ENCODE measurements around the gene MCF2L.

Gene MCF2L

GRCh38 chr13:112982281-112983041 is 13.4 kb downstream of the MCF2L start:
- DNase-seq (ENCODE audit: low spot score): no peak

- DNase-seq (ENCODE audit: low spot score): no peak
Observed at GRCh38 chr13:112983042-112983305, 14.0 kb downstream of the MCF2L start.

- DNase-seq (ENCODE audit: low spot score): no peak
Observed at GRCh38 chr13:112983428-112984196, 14.6 kb downstream of the MCF2L start.

- DNase-seq (ENCODE audit: low spot score): no peak
Observed at GRCh38 chr13:112984501-112984900, 15.5 kb downstream of the MCF2L start.

GRCh38 chr13:112984954-112985802 is 16.2 kb downstream of the MCF2L start:
- DNase-seq (ENCODE audit: low spot score): no peak

- DNase-seq (ENCODE audit: low spot score): no peak
Observed at GRCh38 chr13:112985803-112986408, 16.9 kb downstream of the MCF2L start.

GRCh38 chr13:112986470-112986869 is 17.5 kb downstream of the MCF2L start:
- DNase-seq (ENCODE audit: low spot score): no peak

GRCh38 chr13:112986946-112987681 is 18.1 kb downstream of the MCF2L start:
- DNase-seq (ENCODE audit: low spot score): no peak

- DNase-seq (ENCODE audit: low spot score): no peak
Observed at GRCh38 chr13:112987682-112988024, 18.6 kb downstream of the MCF2L start.

- peak; percentile 41 for DNase-seq (ENCODE audit: low spot score)
Observed at GRCh38 chr13:112990783-112991182, 21.8 kb downstream of the MCF2L start.

GRCh38 chr13:112991609-112992008 is 22.6 kb downstream of the MCF2L start:
- no peak for DNase-seq (ENCODE audit: low spot score)

GRCh38 chr13:112992931-112993680 is 24.1 kb downstream of the MCF2L start:
- DNase-seq (ENCODE audit: low spot score): no peak

- no peak for DNase-seq (ENCODE audit: low spot score)
Observed at GRCh38 chr13:112994084-112994780, 25.2 kb downstream of the MCF2L start.

GRCh38 chr13:112994781-112995355 is 25.9 kb downstream of the MCF2L start:
- DNase-seq (ENCODE audit: low spot score): no peak

- no peak for DNase-seq (ENCODE audit: low spot score)
Observed at GRCh38 chr13:112995395-112996191, 26.6 kb downstream of the MCF2L start.

GRCh38 chr13:112996671-112997091 is 27.7 kb downstream of the MCF2L start:
- DNase-seq (ENCODE audit: low spot score): no peak

- no peak for DNase-seq (ENCODE audit: low spot score)
Observed at GRCh38 chr13:112997188-112998130, 28.4 kb downstream of the MCF2L start.
